ENCODE data around the gene UGT1A7.

Gene UGT1A7

DNA sequence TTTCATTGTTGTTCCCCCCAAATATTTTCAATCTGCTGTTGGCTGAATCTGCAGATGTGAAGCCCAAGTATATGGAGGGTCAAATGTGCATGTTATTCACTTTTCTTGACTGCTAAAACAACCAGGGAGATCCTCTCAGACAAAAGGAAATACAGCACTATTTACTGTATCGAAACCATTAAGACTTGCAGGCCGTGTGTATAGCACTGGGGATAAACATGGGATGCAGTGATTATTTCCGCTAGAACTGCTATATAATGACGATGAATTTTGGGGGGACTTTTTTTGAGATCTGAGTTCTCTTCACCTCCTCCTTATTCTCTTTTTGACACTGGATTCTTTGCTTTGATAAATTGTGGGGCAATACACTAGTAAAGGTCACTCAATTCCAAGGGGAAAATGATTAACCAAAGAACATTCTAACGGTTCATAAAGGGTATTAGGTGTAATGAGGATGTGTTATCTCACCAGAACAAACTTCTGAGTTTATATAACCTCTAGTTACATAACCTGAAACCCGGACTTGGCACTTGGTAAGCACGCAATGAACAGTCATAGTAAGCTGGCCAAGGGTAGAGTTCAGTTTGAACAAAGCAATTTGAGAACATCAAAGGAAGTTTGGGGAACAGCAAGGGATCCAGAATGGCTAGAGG lies 74.9 kb downstream of the UGT1A7 start:
- TF ChIP-seq, protein P1, sequence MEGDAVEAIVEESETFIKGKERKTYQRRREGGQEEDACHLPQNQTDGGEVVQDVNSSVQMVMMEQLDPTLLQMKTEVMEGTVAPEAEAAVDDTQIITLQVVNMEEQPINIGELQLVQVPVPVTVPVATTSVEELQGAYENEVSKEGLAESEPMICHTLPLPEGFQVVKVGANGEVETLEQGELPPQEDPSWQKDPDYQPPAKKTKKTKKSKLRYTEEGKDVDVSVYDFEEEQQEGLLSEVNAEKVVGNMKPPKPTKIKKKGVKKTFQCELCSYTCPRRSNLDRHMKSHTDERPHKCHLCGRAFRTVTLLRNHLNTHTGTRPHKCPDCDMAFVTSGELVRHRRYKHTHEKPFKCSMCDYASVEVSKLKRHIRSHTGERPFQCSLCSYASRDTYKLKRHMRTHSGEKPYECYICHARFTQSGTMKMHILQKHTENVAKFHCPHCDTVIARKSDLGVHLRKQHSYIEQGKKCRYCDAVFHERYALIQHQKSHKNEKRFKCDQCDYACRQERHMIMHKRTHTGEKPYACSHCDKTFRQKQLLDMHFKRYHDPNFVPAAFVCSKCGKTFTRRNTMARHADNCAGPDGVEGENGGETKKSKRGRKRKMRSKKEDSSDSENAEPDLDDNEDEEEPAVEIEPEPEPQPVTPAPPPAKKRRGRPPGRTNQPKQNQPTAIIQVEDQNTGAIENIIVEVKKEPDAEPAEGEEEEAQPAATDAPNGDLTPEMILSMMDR (conservative IDR thresholded peaks at IDR 0.05; ENCODE audit: low read depth, low read length): no peak
- no peak overlapping the region for H3K4me3 ChIP-seq (ENCODE audit: low read length)
- no peak for DNase-seq (ENCODE audit: low read depth)

DNA sequence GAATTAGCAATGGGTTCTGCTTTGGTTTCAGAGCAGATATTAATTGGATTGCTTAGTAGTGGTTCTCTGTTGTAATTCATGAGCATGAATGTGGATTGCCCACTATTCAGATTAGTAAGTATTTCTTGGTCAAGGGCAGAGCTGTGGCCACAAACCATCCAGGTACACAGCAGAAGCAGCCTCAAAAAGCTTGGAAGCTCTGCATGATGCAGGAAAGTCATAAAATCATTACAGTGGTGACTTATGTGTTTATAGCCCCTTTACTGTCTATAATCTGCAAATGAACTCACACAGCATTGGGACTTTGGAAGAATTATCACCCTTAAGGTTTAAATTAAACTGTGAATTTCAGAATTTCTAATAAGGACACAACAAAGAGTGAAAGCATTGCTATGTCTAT lies 76.4 kb downstream of the UGT1A7 start:
- TF ChIP-seq, protein P1 (conservative IDR thresholded peaks at IDR 0.05; ENCODE audit: low read depth, low read length): no peak
- DNase-seq (ENCODE audit: low read depth): no peak

DNA sequence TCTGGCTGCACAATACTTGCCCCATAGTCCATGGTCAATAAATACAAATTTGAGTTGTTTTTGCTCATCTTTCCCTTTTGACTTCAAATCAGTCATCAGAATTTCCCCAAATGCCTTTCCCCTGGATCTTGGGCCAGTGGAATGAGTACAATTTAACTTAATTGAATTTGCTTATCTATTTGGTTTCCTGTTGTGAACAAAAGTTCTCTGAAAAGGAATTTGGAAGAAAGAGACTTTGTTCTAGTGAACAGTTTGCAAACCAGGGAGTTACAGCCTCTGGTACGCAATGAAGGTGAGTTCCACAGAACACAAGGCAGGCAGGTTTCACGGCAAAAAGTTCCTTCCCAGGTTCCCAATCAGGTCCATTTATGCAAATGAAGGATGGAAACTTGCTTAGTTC lies 77.1 kb downstream of the UGT1A7 start:
- TF ChIP-seq, protein P1 (conservative IDR thresholded peaks at IDR 0.05; ENCODE audit: low read depth, low read length): no peak
- H3K4me3 ChIP-seq (ENCODE audit: low read length): no peak overlapping the region
- no peak for DNase-seq (ENCODE audit: low read depth)

More for the DNA sequence above, 76.4 kb downstream of the UGT1A7 start:
- no peak overlapping the region for H3K4me3 ChIP-seq (ENCODE audit: low read length)

DNA sequence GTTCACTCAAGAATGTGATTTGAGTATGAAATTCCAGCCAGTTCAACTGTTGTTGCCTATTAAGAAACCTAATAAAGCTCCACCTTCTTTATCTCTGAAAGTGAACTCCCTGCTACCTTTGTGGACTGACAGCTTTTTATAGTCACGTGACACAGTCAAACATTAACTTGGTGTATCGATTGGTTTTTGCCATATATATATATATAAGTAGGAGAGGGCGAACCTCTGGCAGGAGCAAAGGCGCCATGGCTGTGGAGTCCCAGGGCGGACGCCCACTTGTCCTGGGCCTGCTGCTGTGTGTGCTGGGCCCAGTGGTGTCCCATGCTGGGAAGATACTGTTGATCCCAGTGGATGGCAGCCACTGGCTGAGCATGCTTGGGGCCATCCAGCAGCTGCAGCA lies 78.3 kb downstream of the UGT1A7 start, which contains the start of gene UGT1A1:
TSS of gene UGT1A1 (plus strand) at position 228 of the 400 bp plus-strand sequence. CDS start at position 246, 18 bp downstream.
- no peak within 1 kb of the TSS for H3K4me3 ChIP-seq (ENCODE audit: low read length)
- DNase-seq (ENCODE audit: low read depth): no peak
- TF ChIP-seq, protein P1 (conservative IDR thresholded peaks at IDR 0.05; ENCODE audit: low read depth, low read length): no peak

DNA sequence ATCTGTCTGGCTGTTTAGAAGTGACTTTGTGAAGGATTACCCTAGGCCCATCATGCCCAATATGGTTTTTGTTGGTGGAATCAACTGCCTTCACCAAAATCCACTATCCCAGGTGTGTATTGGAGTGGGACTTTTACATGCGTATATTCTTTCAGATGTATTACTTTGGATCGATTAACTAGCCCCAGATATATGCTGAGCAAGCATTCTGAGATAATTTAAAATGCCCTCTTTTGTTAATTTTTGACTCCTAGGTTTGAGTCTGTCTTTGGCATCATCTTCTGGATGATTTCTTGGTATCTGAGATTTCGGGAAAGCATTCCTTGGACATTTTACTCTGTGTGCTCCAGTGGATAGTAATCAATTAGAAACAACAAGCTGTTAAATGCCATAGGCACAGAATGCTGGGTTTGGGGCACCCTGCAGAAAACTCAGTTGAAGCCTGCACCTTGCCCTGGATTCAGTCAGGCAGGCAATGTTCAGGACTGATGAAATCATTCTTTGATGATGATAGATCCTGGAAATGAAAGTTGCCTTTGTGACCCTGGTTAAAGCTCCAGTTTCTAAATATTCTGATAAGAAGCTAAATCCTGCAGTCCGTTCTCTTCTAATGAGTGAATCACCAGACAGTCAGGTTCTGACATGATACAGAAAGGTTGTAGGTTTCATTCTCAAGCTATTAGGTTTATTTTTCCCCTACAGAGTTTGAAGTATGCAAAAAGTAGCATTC lies 79.5 kb downstream of the UGT1A7 start:
- DNase-seq (ENCODE audit: low read depth): no peak
- TF ChIP-seq, protein P1 (conservative IDR thresholded peaks at IDR 0.05; ENCODE audit: low read depth, low read length): no peak

DNA sequence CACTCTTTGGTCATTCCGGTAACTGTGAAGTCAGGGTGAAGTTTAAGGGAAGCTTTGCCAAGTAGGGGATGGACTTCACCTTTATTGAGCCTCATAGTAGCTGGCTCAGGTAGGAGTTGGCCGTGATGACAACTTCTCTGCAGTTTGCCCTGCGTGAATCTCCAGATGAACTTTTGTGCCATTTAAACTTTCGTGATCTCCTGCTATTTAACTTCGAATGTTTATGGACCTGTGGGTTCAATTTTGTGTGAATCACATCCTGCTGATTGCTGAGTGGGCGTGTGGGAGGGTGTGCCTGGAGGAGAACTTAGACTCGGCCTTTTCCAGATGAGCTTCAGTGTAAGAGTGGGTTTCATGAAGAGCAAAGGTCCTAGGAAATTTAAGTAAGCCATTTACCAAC lies 82.6 kb downstream of the UGT1A7 start:
- no peak for DNase-seq (ENCODE audit: low read depth)
- H3K4me3 ChIP-seq (ENCODE audit: low read length): no peak overlapping the region
- TF ChIP-seq, protein P1 (conservative IDR thresholded peaks at IDR 0.05; ENCODE audit: low read depth, low read length): no peak

More for the DNA sequence above, 79.5 kb downstream of the UGT1A7 start:
- no peak overlapping the region for H3K4me3 ChIP-seq (ENCODE audit: low read length)

DNA sequence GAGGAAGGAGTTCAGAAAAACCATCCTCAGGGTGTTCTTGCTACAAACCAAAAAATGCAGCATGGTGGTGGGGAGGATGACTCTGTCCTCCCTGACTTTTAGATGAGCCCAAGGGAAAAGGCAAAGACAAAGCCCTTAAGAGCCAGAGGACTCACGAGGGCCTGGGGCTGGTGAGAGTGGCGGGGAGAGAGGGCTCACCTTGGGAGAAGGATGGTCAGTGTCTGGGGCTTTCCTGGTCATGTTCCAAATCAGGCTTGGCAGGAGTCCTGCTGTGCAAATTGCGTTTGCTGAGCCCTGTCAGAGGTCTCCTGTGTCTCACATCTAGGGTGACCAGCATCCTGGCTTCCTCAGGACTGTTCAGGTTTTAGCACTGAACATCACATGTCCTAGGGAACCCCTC lies 83.1 kb downstream of the UGT1A7 start:
- TF ChIP-seq, protein P1 (conservative IDR thresholded peaks at IDR 0.05; ENCODE audit: low read depth, low read length): no peak
- no peak for DNase-seq (ENCODE audit: low read depth)
- no peak overlapping the region for H3K4me3 ChIP-seq (ENCODE audit: low read length)

Measured in retinal pigment epithelial cell (primary cell).